CD8-positive, alpha-beta memory T cell (primary cell): ENCODE data around the gene TESK2. TPM values are rescaled to one million over a fixed set of nuclear protein-coding genes. Genes with fewer than 3 reads are reported as not detected.

Experiments used
- CTCF ChIA-PET: fragments of 350-600 bp; sonication (Branson Sonifier 250); formaldehyde crosslinking; loops from one replicate; lab custom pipeline; 2021; ENCODE audit warnings: antibody characterized with exemption; lab: Charles Lee
- POLR2A ChIA-PET: fragments of 350-600 bp; sonication (Branson Sonifier 250); formaldehyde crosslinking; loops from one replicate; lab custom pipeline; 2021; ENCODE audit warnings: antibody characterized with exemption; lab: Charles Lee
- DNase-seq, 5 donors: peaks; one replicate each; pipeline versions ENCODE4 v3.0.0 to v3.0.0-alpha.2; 2020 to 2022; ENCODE audit warnings: mixed read lengths in 1 of 5
- H3K27ac ChIP-seq: one replicate; pipeline ENCODE4 v1.7.0; 2013; ENCODE audit warnings: low read depth, mild to moderate bottlenecking, low read length, moderate library complexity
- H3K27me3 ChIP-seq: 2 replicates; pipeline ENCODE4 v1.7.0; 2013; ENCODE audit warnings: low read length, mild to moderate bottlenecking; ENCODE audit not compliant: insufficient read depth, poor library complexity, severe bottlenecking
- H3K36me3 ChIP-seq: 2 replicates; pipeline ENCODE4 v1.7.0; 2013; ENCODE audit warnings: mild to moderate bottlenecking, low read length, moderate library complexity; ENCODE audit not compliant: insufficient read depth
- H3K4me1 ChIP-seq: 2 replicates; pipeline ENCODE4 v1.7.0; 2013; ENCODE audit warnings: mild to moderate bottlenecking, low read length, moderate library complexity; ENCODE audit not compliant: insufficient read depth
- H3K4me3 ChIP-seq: 2 replicates; pipeline ENCODE4 v1.7.0; 2013; ENCODE audit warnings: mild to moderate bottlenecking, low read length
- H3K9me3 ChIP-seq: 2 replicates; pipeline ENCODE4 v1.7.0; 2013; ENCODE audit warnings: mild to moderate bottlenecking, low read length
- H3K27ac Mint-ChIP-seq, 8 donors: one replicate each; pipeline ENCODE4 v1.8.0; 2020 to 2021; ENCODE audit warnings: mixed read lengths in 8 of 8, mild to moderate bottlenecking in 6 of 8, inconsistent platforms in 3 of 8, moderate library complexity in 3 of 8
- H3K27me3 Mint-ChIP-seq, 2 donors: one replicate each; pipeline ENCODE4 v1.8.0; 2020 to 2021; ENCODE audit warnings: mixed read lengths in 2 of 2, mild to moderate bottlenecking in 1 of 2, moderate library complexity in 1 of 2
- H3K36me3 Mint-ChIP-seq, 3 donors: one replicate each; pipeline ENCODE4 v1.8.0; 2020 to 2021; ENCODE audit warnings: mixed read lengths in 3 of 3, inconsistent platforms in 1 of 3, mild to moderate bottlenecking in 1 of 3
- H3K4me1 Mint-ChIP-seq, 3 donors: one replicate each; pipeline ENCODE4 v1.8.0; 2020 to 2021; ENCODE audit warnings: mixed read lengths in 3 of 3, inconsistent platforms in 1 of 3, mild to moderate bottlenecking in 1 of 3
- H3K4me3 Mint-ChIP-seq, 7 donors: one replicate each; pipeline ENCODE4 v1.8.0; 2020 to 2021; ENCODE audit warnings: mixed read lengths in 7 of 7, mild to moderate bottlenecking in 6 of 7, moderate library complexity in 4 of 7, inconsistent platforms in 2 of 7
- H3K9me3 Mint-ChIP-seq, 5 donors: one replicate each; pipeline ENCODE4 v1.8.0; 2020 to 2022; ENCODE audit warnings: mixed read lengths in 5 of 5, mild to moderate bottlenecking in 3 of 5, moderate library complexity in 2 of 5, inconsistent platforms in 1 of 5
- polyA plus RNA-seq: library from polyadenylated mRNA; unstranded; fragments of 300-500 nt; fragmentation: Illumina TruSeq; gene quantifications from one replicate; pipeline ENCODE4 v1.2.3, GENCODE V29; 2021
- total RNA-seq, 2 experiments: library from RNA; stranded (reverse); gene quantifications; one replicate each; pipeline ENCODE4 v1.2.3, GENCODE V29; 2021

TESK2 gene
- total and polyA plus RNA-seq, 3 experiments from 2014 or later = 2.9 to 3.6 (median 3.1) TPM

GRCh38 chr1:45456531-45456930, 34.4 kb downstream of the TESK2 start:
- Mint-ChIP-seq H3K27me3 (no peaks in the 10 kb centered on the region), H3K9me3 (no peaks in the 10 kb centered on the region), H3K36me3 (peaks cover 0 to 7% (median 6%) of the 10 kb centered on the region in 3 donors), H3K4me3 (no peak overlapping the region), H3K4me1 (no peaks in the 10 kb centered on the region), H3K27ac (peak overlapping the region in 2 of 8 donors; percentile 43 to 75)
- Histone ChIP-seq H3K4me3 (no peak overlapping the region), H3K27ac (no peak overlapping the region), H3K9me3 (no peaks in the 10 kb centered on the region), H3K4me1 (no peaks in the 10 kb centered on the region), H3K27me3 (no peaks in the 10 kb centered on the region), H3K36me3 (no peaks in the 10 kb centered on the region)
- no peak for DNase-seq
- ChIA-PET CTCF (no interaction called here), POLR2A (interaction anchor here (0.5 kb wide), 1 partner anchor 81 kb away, joined by 7 read pairs; no protein-coding TSS in a partner anchor)

GRCh38 chr1:45455162-45455561, 35.8 kb downstream of the TESK2 start:
- CTCF ChIA-PET = no interaction called here
- H3K36me3 ChIP-seq = no peaks in the 10 kb centered on the region
- H3K36me3 Mint-ChIP-seq = peaks cover 0 to 7% (median 6%) of the 10 kb centered on the region in 3 donors

DNA sequence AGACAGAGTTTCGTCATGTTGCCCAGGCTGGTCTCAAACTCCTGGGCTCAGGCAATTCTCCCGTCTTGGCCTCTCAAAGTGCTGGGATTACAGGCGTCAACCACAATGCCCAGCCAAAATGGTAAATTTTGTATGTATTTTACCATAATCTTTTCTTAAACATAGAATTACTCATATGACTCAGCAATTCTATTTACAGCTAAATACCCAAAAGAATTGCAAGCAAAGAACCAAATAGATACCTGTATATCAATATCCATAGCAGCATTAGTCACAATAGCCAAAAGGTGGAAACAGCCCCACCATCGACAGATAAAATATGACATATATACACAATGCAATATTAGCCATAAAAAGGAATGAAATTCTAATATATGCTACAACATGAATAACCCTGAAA, 36.5 kb downstream of the TESK2 start:
- Mint-ChIP-seq H3K27me3 (no peaks in the 10 kb centered on the region), H3K27ac (no peak overlapping the region), H3K4me1 (no peaks in the 10 kb centered on the region), H3K9me3 (no peaks in the 10 kb centered on the region), H3K4me3 (no peak overlapping the region), H3K36me3 (peaks cover 0 to 7% (median 6%) of the 10 kb centered on the region in 3 donors)
- H3K4me3 ChIP-seq = no peak overlapping the region
- no peaks in the 10 kb centered on the region for H3K27me3 ChIP-seq
- H3K36me3 ChIP-seq = no peaks in the 10 kb centered on the region
- CTCF ChIA-PET = no interaction called here
- DNase-seq = no peak
- no peaks in the 10 kb centered on the region for H3K4me1 ChIP-seq
- no peak overlapping the region for H3K27ac ChIP-seq
- POLR2A ChIA-PET = no interaction called here
- no peaks in the 10 kb centered on the region for H3K9me3 ChIP-seq

More at GRCh38 chr1:45455162-45455561, 35.8 kb downstream of the TESK2 start:
- Histone ChIP-seq H3K9me3 (no peaks in the 10 kb centered on the region), H3K27ac (no peak overlapping the region), H3K27me3 (no peaks in the 10 kb centered on the region), H3K4me3 (no peak overlapping the region), H3K4me1 (no peaks in the 10 kb centered on the region)
- no peaks in the 10 kb centered on the region for H3K9me3 Mint-ChIP-seq
- H3K4me3 Mint-ChIP-seq = no peak overlapping the region
- POLR2A ChIA-PET = no interaction called here
- no peak for DNase-seq
- no peaks in the 10 kb centered on the region for H3K27me3 Mint-ChIP-seq
- H3K4me1 Mint-ChIP-seq = no peaks in the 10 kb centered on the region
- H3K27ac Mint-ChIP-seq = no peak overlapping the region

DNA sequence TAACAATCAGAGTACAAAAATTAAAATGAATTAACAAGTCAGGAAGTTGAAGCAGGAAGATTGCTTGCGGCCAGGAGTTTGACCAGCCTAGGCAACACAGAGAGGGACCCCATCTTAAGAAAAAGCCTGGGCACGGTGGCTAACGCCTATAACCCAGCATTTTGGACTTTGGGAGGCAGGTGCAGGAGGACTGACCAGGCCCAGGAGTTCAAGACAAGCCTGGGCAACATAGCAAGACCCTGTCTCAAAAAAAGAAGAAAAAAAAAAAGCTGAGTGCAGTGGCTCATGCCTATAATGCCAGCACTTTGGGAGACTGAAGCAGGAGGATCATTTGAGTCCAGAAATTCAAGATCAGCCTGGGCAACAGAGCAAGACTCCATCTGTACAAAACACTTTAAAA, 38.5 kb downstream of the TESK2 start:
- no peak overlapping the region for H3K27ac ChIP-seq
- POLR2A ChIA-PET = no interaction called here
- H3K4me1 Mint-ChIP-seq = no peaks in the 10 kb centered on the region
- peak overlapping the region in 1 of 8 donors; percentile 84 for H3K27ac Mint-ChIP-seq
- no peaks in the 10 kb centered on the region for H3K36me3 ChIP-seq
- DNase-seq = no peak
- no peak overlapping the region for H3K4me3 Mint-ChIP-seq
- no peaks in the 10 kb centered on the region for H3K4me1 ChIP-seq
- H3K36me3 Mint-ChIP-seq = peaks cover 4 to 7% (median 6%) of the 10 kb centered on the region in 3 donors
- H3K4me3 ChIP-seq = no peak overlapping the region
- H3K27me3 Mint-ChIP-seq = no peaks in the 10 kb centered on the region
- no peaks in the 10 kb centered on the region for H3K9me3 Mint-ChIP-seq
- CTCF ChIA-PET = no interaction called here
- no peaks in the 10 kb centered on the region for H3K27me3 ChIP-seq
- H3K9me3 ChIP-seq = no peaks in the 10 kb centered on the region

DNA sequence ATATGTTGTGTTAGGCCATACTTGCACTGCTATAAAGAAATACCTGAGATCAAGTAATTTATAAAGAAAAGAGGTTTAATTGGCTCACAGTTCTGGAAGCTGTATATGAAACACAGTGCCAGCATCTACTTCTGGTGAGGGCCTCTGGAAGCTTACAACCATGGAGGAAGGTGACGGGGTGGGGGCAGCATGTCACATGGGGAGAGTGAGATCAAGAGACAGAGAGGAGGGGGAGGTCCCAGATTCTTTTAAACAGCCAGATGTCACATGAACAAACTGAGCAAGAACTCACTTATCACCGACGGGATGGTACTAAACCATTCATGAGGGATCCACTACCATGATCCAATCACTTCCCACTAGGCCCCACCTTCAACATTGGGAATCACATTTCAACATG, 42.6 kb downstream of the TESK2 start:
- no peak overlapping the region for H3K4me3 ChIP-seq
- H3K27ac Mint-ChIP-seq = peak overlapping the region in 2 of 8 donors; percentile 9 to 29
- H3K36me3 Mint-ChIP-seq = peaks cover 1 to 7% (median 3%) of the 10 kb centered on the region in 3 donors
- no peaks in the 10 kb centered on the region for H3K9me3 ChIP-seq
- H3K27ac ChIP-seq = no peak overlapping the region
- no peaks in the 10 kb centered on the region for H3K9me3 Mint-ChIP-seq
- no peaks in the 10 kb centered on the region for H3K27me3 ChIP-seq
- no peaks in the 10 kb centered on the region for H3K4me1 Mint-ChIP-seq
- no peak overlapping the region for H3K4me3 Mint-ChIP-seq
- no peaks in the 10 kb centered on the region for H3K4me1 ChIP-seq
- POLR2A ChIA-PET = no interaction called here
- H3K36me3 ChIP-seq = no peaks in the 10 kb centered on the region
- no peak for DNase-seq
- CTCF ChIA-PET = no interaction called here
- H3K27me3 Mint-ChIP-seq = no peaks in the 10 kb centered on the region

DNA sequence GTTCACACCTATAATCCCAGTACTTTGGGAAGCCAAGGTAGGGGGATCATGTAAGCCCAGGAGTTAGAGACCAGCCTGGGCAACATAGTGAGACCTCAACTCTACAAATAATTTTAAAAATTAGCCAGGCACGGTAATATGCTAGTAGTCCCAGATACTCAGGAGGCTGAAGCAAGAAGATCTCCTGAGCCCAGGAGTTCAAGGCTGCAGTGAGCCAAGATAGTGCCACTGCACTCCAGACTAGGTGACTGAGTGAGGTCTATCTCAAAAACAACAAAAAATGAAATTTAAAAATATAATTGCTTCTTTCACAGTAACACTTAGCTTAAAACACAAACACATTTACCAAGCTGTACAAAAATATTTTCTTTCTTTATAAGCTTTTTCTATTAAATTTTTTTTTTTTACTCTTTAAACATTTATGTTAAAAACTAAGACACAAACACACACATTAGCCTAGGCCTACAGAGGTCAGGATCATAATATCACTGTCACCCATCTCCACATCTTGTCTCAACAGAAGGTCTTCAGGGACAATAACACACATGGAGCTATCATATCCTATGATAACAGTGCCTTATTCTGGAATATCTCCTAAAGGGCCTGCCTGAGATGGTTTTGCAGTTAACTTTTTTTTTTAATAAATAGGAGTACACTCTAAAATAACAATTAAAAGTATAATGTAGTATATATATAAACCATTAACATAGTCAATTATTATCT, 43.9 kb downstream of the TESK2 start:
- no peak overlapping the region for H3K27ac ChIP-seq
- no peaks in the 10 kb centered on the region for H3K36me3 ChIP-seq
- no peaks in the 10 kb centered on the region for H3K4me1 ChIP-seq
- DNase-seq = no peak
- ChIA-PET CTCF (interaction anchor here (0.9 kb wide), 1 partner anchor 47 kb away, joined by 3 read pairs; no protein-coding TSS in a partner anchor), POLR2A (no interaction called here)
- H3K9me3 ChIP-seq = no peaks in the 10 kb centered on the region
- Mint-ChIP-seq H3K9me3 (no peaks in the 10 kb centered on the region), H3K27me3 (no peaks in the 10 kb centered on the region), H3K4me1 (no peaks in the 10 kb centered on the region), H3K27ac (peak overlapping the region in 1 of 8 donors; percentile 33), H3K4me3 (no peak overlapping the region), H3K36me3 (peaks cover 0 to 7% (median 1%) of the 10 kb centered on the region in 3 donors)
- H3K4me3 ChIP-seq = no peak overlapping the region
- H3K27me3 ChIP-seq = no peaks in the 10 kb centered on the region

DNA sequence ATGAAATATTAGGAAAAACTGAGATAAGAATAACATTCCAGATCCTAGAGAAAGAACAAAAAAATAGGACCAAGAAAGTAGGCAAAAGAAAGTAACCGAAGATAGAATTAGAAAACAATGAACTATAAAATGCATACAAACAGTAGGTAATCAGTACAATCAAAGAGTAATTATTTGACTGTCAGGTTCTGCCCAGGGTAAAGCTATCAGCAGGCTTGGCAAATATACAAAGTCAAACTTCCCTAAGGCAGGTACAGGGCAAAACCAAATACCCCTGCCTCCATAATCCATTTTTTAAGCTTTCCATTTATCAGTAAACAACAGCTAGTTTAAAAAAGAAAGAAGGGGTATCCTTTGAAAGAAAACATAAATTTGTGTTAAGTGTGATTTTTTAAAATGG, 44.4 kb downstream of the TESK2 start:
- Mint-ChIP-seq H3K9me3 (no peaks in the 10 kb centered on the region), H3K4me3 (no peak overlapping the region), H3K27ac (no peak overlapping the region), H3K4me1 (no peaks in the 10 kb centered on the region), H3K36me3 (peaks cover 0 to 7% (median 0%) of the 10 kb centered on the region in 3 donors), H3K27me3 (no peaks in the 10 kb centered on the region)
- POLR2A ChIA-PET = no interaction called here
- Histone ChIP-seq H3K9me3 (no peaks in the 10 kb centered on the region), H3K27ac (no peak overlapping the region), H3K4me3 (no peak overlapping the region), H3K36me3 (no peaks in the 10 kb centered on the region), H3K4me1 (no peaks in the 10 kb centered on the region), H3K27me3 (no peaks in the 10 kb centered on the region)
- CTCF ChIA-PET = interaction anchor here (0.9 kb wide), 1 partner anchor 48 kb away, joined by 3 read pairs; no protein-coding TSS in a partner anchor
- no peak for DNase-seq

DNA sequence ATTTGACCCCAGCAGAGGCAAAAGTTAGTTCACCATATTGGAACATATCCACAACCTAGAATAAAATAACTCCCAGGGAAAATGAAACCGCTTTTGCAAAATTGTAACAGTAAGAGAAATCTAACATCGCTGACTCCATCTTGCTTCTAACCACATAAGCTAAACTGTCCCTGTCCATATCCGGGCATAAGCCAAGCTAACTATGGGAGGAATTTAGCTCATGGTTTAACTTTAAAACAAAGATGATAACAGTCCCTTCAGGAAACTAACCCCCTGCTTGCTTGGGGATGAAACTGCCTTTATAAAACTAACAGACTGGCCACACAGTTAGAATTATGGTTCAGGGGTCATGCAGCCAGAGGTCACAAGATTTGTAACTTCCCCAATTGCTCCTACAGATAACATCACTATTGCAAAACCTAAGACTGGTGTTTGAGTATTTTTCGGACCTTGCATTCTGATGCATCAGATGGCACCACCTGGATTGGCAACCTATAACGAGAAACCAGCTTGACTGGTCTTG, 46.3 kb downstream of the TESK2 start:
- Histone ChIP-seq H3K4me1 (no peaks in the 10 kb centered on the region), H3K27me3 (no peaks in the 10 kb centered on the region), H3K27ac (no peak overlapping the region), H3K4me3 (no peak overlapping the region), H3K36me3 (no peaks in the 10 kb centered on the region), H3K9me3 (no peaks in the 10 kb centered on the region)
- no peaks in the 10 kb centered on the region for H3K9me3 Mint-ChIP-seq
- ChIA-PET CTCF (no interaction called here), POLR2A (no interaction called here)
- H3K4me3 Mint-ChIP-seq = no peak overlapping the region
- DNase-seq = no peak
- H3K27ac Mint-ChIP-seq = peak overlapping the region in 1 of 8 donors; percentile 68
- no peaks in the 10 kb centered on the region for H3K4me1 Mint-ChIP-seq
- peaks cover 0 to 7% (median 0%) of the 10 kb centered on the region in 3 donors for H3K36me3 Mint-ChIP-seq
- H3K27me3 Mint-ChIP-seq = no peaks in the 10 kb centered on the region
